AG04449 (cell line): ENCODE measurements around the gene CALN1.

Source experiments
- CTCF ChIA-PET: fragments of 350-600 bp; formaldehyde crosslinking; extraction: SDS; loops from one replicate; lab custom pipeline; 2021; ENCODE audit warnings: antibody characterized with exemption; lab: Yijun Ruan, JAX
- POLR2A ChIA-PET: fragments of 400-600, 350-600 bp; formaldehyde crosslinking; extraction: SDS; loops from one replicate; lab custom pipeline; 2020; ENCODE audit warnings: antibody characterized with exemption, inconsistent platforms; lab: Yijun Ruan, JAX
- DNase-seq: peaks from one replicate; pipeline ENCODE4 v3.0.0-alpha.2; 2010; ENCODE audit warnings: low read depth, low spot score
- H3K4me3 ChIP-seq: 2 replicates; pipeline ENCODE4 v1.5.1; 2011; ENCODE audit warnings: low read depth, mild to moderate bottlenecking, control low read depth, low read length
- CTCF ChIP-seq: IDR thresholded peaks from one replicate; pipeline ENCODE4 v1.5.1; 2011; ENCODE audit warnings: mild to moderate bottlenecking, moderate library complexity, low read length, control low read depth, inconsistent platforms; ENCODE audit not compliant: insufficient read depth; ENCODE audit errors: missing control alignments

CALN1 gene

GRCh38 chr7:72230281-72230680, 181.9 kb downstream of the CALN1 start:
- no peak overlapping the region for H3K4me3 ChIP-seq
- ChIA-PET CTCF (no interaction called here), POLR2A (no interaction called here)
- TF ChIP-seq CTCF = no peak
- no peak for DNase-seq

GRCh38 chr7:72223351-72223750, 188.8 kb downstream of the CALN1 start:
- TF ChIP-seq CTCF = no peak
- CTCF ChIA-PET = no interaction called here
- no peak for DNase-seq
- no peak overlapping the region for H3K4me3 ChIP-seq
- POLR2A ChIA-PET = no interaction called here

GRCh38 chr7:72222136-72222535, 190.0 kb downstream of the CALN1 start:
- no peak overlapping the region for H3K4me3 ChIP-seq
- DNase-seq = no peak
- TF ChIP-seq CTCF = no peak
- POLR2A ChIA-PET = no interaction called here
- CTCF ChIA-PET = no interaction called here

- H3K4me3 ChIP-seq = no peak overlapping the region
- DNase-seq = no peak
- no peak for TF ChIP-seq CTCF
- POLR2A ChIA-PET = no interaction called here
- CTCF ChIA-PET = no interaction called here
These were observed 192.6 kb downstream of the CALN1 start for GRCh38 chr7:72219500-72219899.

GRCh38 chr7:72217151-72217550, 195.0 kb downstream of the CALN1 start:
- H3K4me3 ChIP-seq = no peak overlapping the region
- DNase-seq = no peak
- POLR2A ChIA-PET = no interaction called here
- CTCF ChIA-PET = no interaction called here
- no peak for TF ChIP-seq CTCF

GRCh38 chr7:72213769-72214168, 198.4 kb downstream of the CALN1 start:
- no peak for DNase-seq
- POLR2A ChIA-PET = no interaction called here
- no peak for TF ChIP-seq CTCF
- CTCF ChIA-PET = no interaction called here
- no peak overlapping the region for H3K4me3 ChIP-seq
